WTC11 (cell line): ENCODE measurements around the gene HOMER2. TPM values are rescaled to one million over a fixed set of nuclear protein-coding genes. Genes with fewer than 3 reads are reported as not detected.

Source experiments
- ATAC-seq: fragments of 200-7000 bp; cut with Tn5 transposase; 2 replicates; pipeline ENCODE4 v1.10.0; 2021; ENCODE audit warnings: mild to moderate bottlenecking, moderate library complexity
- CTCF ChIA-PET: fragments of 300-600 bp; sonication (Branson Sonifier 250); formaldehyde crosslinking; loops from one replicate; lab custom pipeline; 2021; ENCODE audit warnings: antibody characterized with exemption; lab: Charles Lee
- POLR2A ChIA-PET: fragments of 350-600 bp; sonication (Branson Sonifier 250); formaldehyde crosslinking; loops from one replicate; lab custom pipeline; 2021; ENCODE audit warnings: antibody characterized with exemption; lab: Charles Lee
- DNase-seq: peaks from one replicate; pipeline ENCODE4 v3.0.0; 2021; ENCODE audit warnings: low spot score
- H3K27ac Mint-ChIP-seq: 2 replicates; pipeline ENCODE4 v1.8.0; 2021; ENCODE audit warnings: mixed read lengths
- H3K27me3 Mint-ChIP-seq: 2 replicates; pipeline ENCODE4 v1.8.0; 2021; ENCODE audit warnings: low read depth, mild to moderate bottlenecking, moderate library complexity, mixed read lengths
- H3K36me3 Mint-ChIP-seq: 2 replicates; pipeline ENCODE4 v1.8.0; 2021; ENCODE audit warnings: mixed read lengths
- H3K4me1 Mint-ChIP-seq: 2 replicates; pipeline ENCODE4 v1.8.0; 2022; ENCODE audit warnings: mixed read lengths
- H3K4me3 Mint-ChIP-seq: 2 replicates; pipeline ENCODE4 v1.8.0; 2021; ENCODE audit warnings: mild to moderate bottlenecking, moderate library complexity, mixed read lengths
- H3K9me3 Mint-ChIP-seq: 2 replicates; pipeline ENCODE4 v1.8.0; 2021; ENCODE audit warnings: mixed read lengths
- ATF6 ChIP-seq: sonication (generic); formaldehyde crosslinking; IDR thresholded peaks from 2 replicates; pipeline ENCODE4 v1.8.1; 2023; ENCODE audit warnings: mild to moderate bottlenecking, missing genetic modification reagents
- CBFB ChIP-seq: sonication (generic); formaldehyde crosslinking; IDR thresholded peaks from 2 replicates; pipeline ENCODE4 v1.8.1; 2022; ENCODE audit warnings: mild to moderate bottlenecking, low read depth, missing genetic modification reagents
- E2F1 ChIP-seq: sonication (generic); formaldehyde crosslinking; IDR thresholded peaks from 2 replicates; pipeline ENCODE4 v1.8.0; 2022; ENCODE audit warnings: mild to moderate bottlenecking, missing genetic modification reagents
- FOXP1 ChIP-seq: sonication (generic); formaldehyde crosslinking; IDR thresholded peaks from 2 replicates; pipeline ENCODE4 v1.8.0; 2022; ENCODE audit warnings: missing genetic modification reagents, mild to moderate bottlenecking, moderate library complexity, borderline replicate concordance
- HMGA2 ChIP-seq: fragments of 250-450 bp; sonication (Bioruptor Pico); IDR thresholded peaks from 2 replicates; pipeline ENCODE4 v1.4.0; 2021; ENCODE audit warnings: mild to moderate bottlenecking, moderate library complexity
- HMGXB4 ChIP-seq: sonication (generic); formaldehyde crosslinking; IDR thresholded peaks from 2 replicates; pipeline ENCODE4 v1.8.1; 2023; ENCODE audit warnings: mild to moderate bottlenecking, moderate library complexity, missing genetic modification reagents
- JUN ChIP-seq: sonication (generic); formaldehyde crosslinking; IDR thresholded peaks from 2 replicates; pipeline ENCODE4 v1.8.0; 2023; ENCODE audit warnings: mild to moderate bottlenecking, missing genetic modification reagents
- MXD4 ChIP-seq: fragments of 250-450 bp; sonication (Bioruptor Pico); IDR thresholded peaks from 2 replicates; pipeline ENCODE4 v1.8.0; 2021; ENCODE audit warnings: mild to moderate bottlenecking, moderate library complexity, borderline replicate concordance
- NFATC4 ChIP-seq: fragments of 250-450 bp; sonication (Bioruptor Pico); IDR thresholded peaks from 2 replicates; pipeline ENCODE4 v1.9.0; 2021; ENCODE audit warnings: mild to moderate bottlenecking
- NR1H2 ChIP-seq: sonication (generic); formaldehyde crosslinking; IDR thresholded peaks from 2 replicates; pipeline ENCODE4 v1.9.0; 2021; ENCODE audit warnings: mild to moderate bottlenecking, moderate library complexity, missing genetic modification reagents
- PREB ChIP-seq: sonication (generic); formaldehyde crosslinking; IDR thresholded peaks from 2 replicates; pipeline ENCODE4 v1.8.1; 2022; ENCODE audit warnings: mild to moderate bottlenecking, missing genetic modification reagents, moderate library complexity, borderline replicate concordance
- SMAD4 ChIP-seq: sonication (generic); formaldehyde crosslinking; IDR thresholded peaks from 2 replicates; pipeline ENCODE4 v1.8.0; 2022; ENCODE audit warnings: mild to moderate bottlenecking, missing genetic modification reagents
- TP53 ChIP-seq: sonication (generic); formaldehyde crosslinking; IDR thresholded peaks from 2 replicates; pipeline ENCODE4 v1.8.1; 2023; ENCODE audit warnings: mild to moderate bottlenecking, missing genetic modification reagents
- ZBTB21 ChIP-seq: sonication (generic); formaldehyde crosslinking; IDR thresholded peaks from 2 replicates; pipeline ENCODE4 v1.8.1; 2023; ENCODE audit warnings: mild to moderate bottlenecking, missing genetic modification reagents, borderline replicate concordance
- ZNF232 ChIP-seq: sonication (generic); formaldehyde crosslinking; IDR thresholded peaks from 2 replicates; pipeline ENCODE4 v1.8.0; 2022; ENCODE audit warnings: mild to moderate bottlenecking, missing genetic modification reagents
- ZNF532 ChIP-seq: fragments of 250-450 bp; sonication (Bioruptor Pico); IDR thresholded peaks from 2 replicates; pipeline ENCODE4 v1.9.0; 2021; ENCODE audit warnings: mild to moderate bottlenecking, borderline replicate concordance
- ZSCAN18 ChIP-seq: fragments of 250-450 bp; sonication (Bioruptor Pico); IDR thresholded peaks from 2 replicates; pipeline ENCODE4 v2.1.2; 2022; ENCODE audit warnings: mild to moderate bottlenecking, moderate library complexity
- total RNA-seq: library from RNA; stranded (reverse); gene quantifications from 3 replicates; pipeline ENCODE4 v1.2.3, GENCODE V29; 2021

HOMER2 gene
- total RNA-seq, 1 experiment from 2014 or later = 17.4 TPM

- ATAC-seq (no peak), DNase-seq (no peak)
- H3K9me3 Mint-ChIP-seq = no peaks in the 10 kb centered on the region
- H3K4me1 Mint-ChIP-seq = no peaks in the 10 kb centered on the region
- H3K27ac Mint-ChIP-seq = no peak overlapping the region
- ChIA-PET CTCF (no interaction called here), POLR2A (no interaction called here)
- no peak for TF ChIP-seq ZNF532 (CRISPR knock-in tag)
- peaks cover 15% of the 10 kb centered on the region for H3K27me3 Mint-ChIP-seq
- H3K4me3 Mint-ChIP-seq = no peak overlapping the region
- H3K36me3 Mint-ChIP-seq = no peaks in the 10 kb centered on the region
Measured at GRCh38 chr15:82950746-82951370, 1.7 kb downstream of the HOMER2 start.

- Mint-ChIP-seq H3K27me3 (peaks cover 15% of the 10 kb centered on the region), H3K9me3 (no peaks in the 10 kb centered on the region), H3K4me1 (no peaks in the 10 kb centered on the region), H3K36me3 (no peaks in the 10 kb centered on the region), H3K4me3 (no peak overlapping the region), H3K27ac (no peak overlapping the region)
- ATAC-seq (no peak), DNase-seq (no peak)
- CTCF ChIA-PET = no interaction called here
- POLR2A ChIA-PET = no interaction called here
- TF ChIP-seq TP53 (no peak), NR1H2 (CRISPR knock-in tag) (no peak), E2F1 (CRISPR knock-in tag) (no peak), NFATC4 (no peak), SMAD4 (CRISPR knock-in tag) (no peak), CBFB (CRISPR knock-in tag) (no peak), HMGXB4 (CRISPR knock-in tag) (no peak), PREB (no peak), FOXP1 (no peak), MXD4 (CRISPR knock-in tag) (no peak), ZNF532 (CRISPR knock-in tag) (no peak), ZBTB21 (CRISPR knock-in tag) (no peak), ZSCAN18 (CRISPR knock-in tag) (no peak), JUN (CRISPR knock-in tag) (no peak), ATF6 (no peak), HMGA2 (CRISPR knock-in tag) (no peak), ZNF232 (no peak)
Measured at GRCh38 chr15:82950295-82950694, 2.2 kb downstream of the HOMER2 start.
